ENCODE measurements around the gene DNTT. TPM values are rescaled to one million over a fixed set of nuclear protein-coding genes. Genes with fewer than 3 reads are reported as not detected.

Gene DNTT
- total and polyA plus RNA-seq, 9 of the 15 experiments (the other 6 are each of a cell fraction or from before 2014, with no cell fraction given): not detected

- TF ChIP-seq ZNF639 (CRISPR knock-in tag; conservative IDR thresholded peaks at IDR 0.05 in 1 of 2, IDR thresholded peaks at IDR 0.05 in 1 of 2): no peak
- TF ChIP-seq ZNF444 (CRISPR knock-in tag; IDR thresholded peaks at IDR 0.05): no peak
- TF ChIP-seq SNIP1 (IDR thresholded peaks at IDR 0.05; ENCODE audit: low read depth): no peak
- no peak for TF ChIP-seq MTA2 (IDR thresholded peaks at IDR 0.05; ENCODE audit: low read depth)
- no peak for TF ChIP-seq TCF7 (IDR thresholded peaks at IDR 0.05; ENCODE audit: borderline replicate concordance)
- no peak for TF ChIP-seq ZNF184 (CRISPR knock-in tag; IDR thresholded peaks at IDR 0.05)
- TF ChIP-seq ZNF224 (CRISPR knock-in tag; IDR thresholded peaks at IDR 0.05): no peak
Observed at GRCh38 chr10:96263669-96264068, 40.6 kb upstream of the DNTT start (continued).

DNA sequence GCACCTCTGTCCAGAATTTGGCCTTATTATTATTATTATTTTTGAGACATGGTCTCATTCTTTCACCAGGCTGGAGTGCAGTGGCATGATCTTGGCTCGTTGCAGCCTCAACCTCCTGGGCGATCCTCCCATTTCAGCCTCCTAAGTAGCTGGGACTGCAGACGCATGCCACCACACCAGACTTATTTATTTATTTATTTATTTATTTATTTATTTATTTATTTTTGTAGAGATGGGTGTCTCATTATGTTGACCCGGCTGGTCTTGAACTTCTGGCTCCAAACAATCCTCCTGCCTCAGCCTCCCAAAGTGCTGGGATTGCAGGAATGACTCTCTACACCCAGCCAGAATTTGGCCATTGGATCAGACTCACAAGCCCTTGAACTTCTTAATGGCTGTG, 39.3 kb upstream of the DNTT start:
- in situ Hi-C loops (cut with MboI): no loop called here
- no peak for TF ChIP-seq BHLHE40 (IDR thresholded peaks at IDR 0.05; ENCODE audit: low read length)
- TF ChIP-seq TGIF2 (CRISPR knock-in tag; IDR thresholded peaks at IDR 0.05): no peak
- no peak for TF ChIP-seq ZNF316 (IDR thresholded peaks at IDR 0.05)
- TF ChIP-seq, protein P1, sequence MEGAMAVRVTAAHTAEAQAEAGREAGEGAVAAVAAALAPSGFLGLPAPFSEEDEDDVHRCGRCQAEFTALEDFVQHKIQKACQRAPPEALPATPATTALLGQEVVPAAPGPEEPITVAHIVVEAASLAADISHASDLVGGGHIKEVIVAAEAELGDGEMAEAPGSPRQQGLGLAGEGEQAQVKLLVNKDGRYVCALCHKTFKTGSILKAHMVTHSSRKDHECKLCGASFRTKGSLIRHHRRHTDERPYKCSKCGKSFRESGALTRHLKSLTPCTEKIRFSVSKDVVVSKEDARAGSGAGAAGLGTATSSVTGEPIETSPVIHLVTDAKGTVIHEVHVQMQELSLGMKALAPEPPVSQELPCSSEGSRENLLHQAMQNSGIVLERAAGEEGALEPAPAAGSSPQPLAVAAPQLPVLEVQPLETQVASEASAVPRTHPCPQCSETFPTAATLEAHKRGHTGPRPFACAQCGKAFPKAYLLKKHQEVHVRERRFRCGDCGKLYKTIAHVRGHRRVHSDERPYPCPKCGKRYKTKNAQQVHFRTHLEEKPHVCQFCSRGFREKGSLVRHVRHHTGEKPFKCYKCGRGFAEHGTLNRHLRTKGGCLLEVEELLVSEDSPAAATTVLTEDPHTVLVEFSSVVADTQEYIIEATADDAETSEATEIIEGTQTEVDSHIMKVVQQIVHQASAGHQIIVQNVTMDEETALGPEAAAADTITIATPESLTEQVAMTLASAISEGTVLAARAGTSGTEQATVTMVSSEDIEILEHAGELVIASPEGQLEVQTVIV (CRISPR knock-in tag; IDR thresholded peaks at IDR 0.05; ENCODE audit: borderline replicate concordance): no peak
- no peak for TF ChIP-seq MXD1 (CRISPR knock-in tag; IDR thresholded peaks at IDR 0.05; ENCODE audit: borderline replicate concordance, poor library complexity, severe bottlenecking)
- TF ChIP-seq PHB (CRISPR knock-in tag; IDR thresholded peaks at IDR 0.05): no peak
- no peak for TF ChIP-seq STAT5A (IDR thresholded peaks at IDR 0.05; ENCODE audit: borderline replicate concordance, low read length)
- Histone ChIP-seq H3K9me1 (ENCODE audit: control insufficient read depth, insufficient read depth, low read length) (no peaks in the 10 kb centered on the region), H3K4me2 (ENCODE audit: insufficient read depth, low read length) (no peak overlapping the region), H3K4me1 (replicated peaks in 1 of 2; ENCODE audit: control insufficient read depth in 2 of 2, insufficient read depth in 2 of 2, low read length in 2 of 2) (no peaks in the 10 kb centered on the region), H3K4me3 (no peak overlapping the region), H4K20me1 (replicated peaks; ENCODE audit: control insufficient read depth, insufficient read depth, low read length) (no peaks in the 10 kb centered on the region), H3K27ac (ENCODE audit: extremely low read depth, low read depth, low read length) (no peak overlapping the region), H3K27me3 (ENCODE audit: control insufficient read depth in 2 of 2, insufficient read depth in 2 of 2, low read length in 2 of 2) (peaks cover 0 to 13% of the 10 kb centered on the region in 2 experiments; a peak in 2 of 5 replicates), H3K9me3 (replicated peaks; ENCODE audit: control insufficient read depth, insufficient read depth, low read depth, low read length) (no peaks in the 10 kb centered on the region), H2AFZ (ENCODE audit: low read depth, low read length) (no peak overlapping the region), H3K79me2 (ENCODE audit: control insufficient read depth, insufficient read depth, low read length) (no peaks in the 10 kb centered on the region), H3K36me3 (ENCODE audit: control insufficient read depth, insufficient read depth, low read length) (no peaks in the 10 kb centered on the region), H3K9ac (ENCODE audit: insufficient read depth in 1 of 2, low read depth in 2 of 2, low read length in 2 of 2) (no peak overlapping the region)
- intact Hi-C loops (cut with micrococcal nuclease): no loop called here
- FAIRE-seq: no peak
- BruUV-seq (replicated peaks): no TSS peak
- 0% methylated on average over 4 of the region's 4 CpGs for WGBS (ENCODE audit: insufficient coverage, low coverage, missing lambda C conversion rate)
- ATAC-seq: no peak
- ChIA-PET CTCF (ENCODE audit: low intra/inter-chr PET ratio) (no interaction called here), POLR2A (no interaction called here)
- no peak for DNase-seq (ENCODE audit: extremely low read depth in 1 of 4, low spot score in 3 of 4)

Data from K562 (cell line).